Astrocyte (in vitro differentiated cells and primary cell): ENCODE results near the gene PADI6. TPM values are rescaled to one million over a fixed set of nuclear protein-coding genes. Genes with fewer than 3 reads are reported as not detected.

Experiments
- DNase-seq: peaks from one replicate; pipeline ENCODE4 v3.0.0-alpha.2; 2010; ENCODE audit warnings: low read depth
- FAIRE-seq: peaks from 2 replicates; lab custom pipeline; 2011; peaks lifted over from hg19 to GRCh38; lab: Jason Lieb, UNC
- H2AFZ ChIP-seq: 2 replicates; pipeline ENCODE4 v1.6.0; 2012; ENCODE audit warnings: low read depth, low read length, inconsistent platforms
- H3K27ac ChIP-seq: 2 replicates; pipeline ENCODE4 v1.5.1; 2011; ENCODE audit warnings: low read depth, low read length, inconsistent platforms
- H3K27me3 ChIP-seq: 2 replicates; pipeline ENCODE4 v1.6.0; 2011; ENCODE audit warnings: low read length, inconsistent platforms; ENCODE audit not compliant: insufficient read depth
- H3K36me3 ChIP-seq: 2 replicates; pipeline ENCODE4 v1.5.1; 2011; ENCODE audit warnings: low read length, inconsistent platforms; ENCODE audit not compliant: insufficient read depth
- H3K4me1 ChIP-seq: 2 replicates; pipeline ENCODE4 v1.5.1; 2011; ENCODE audit warnings: low read length, inconsistent platforms; ENCODE audit not compliant: insufficient read depth
- H3K4me2 ChIP-seq: 2 replicates; pipeline ENCODE4 v1.6.0; 2012; ENCODE audit warnings: low read length, inconsistent platforms
- H3K4me3 ChIP-seq: 2 replicates; pipeline ENCODE4 v1.5.1; 2011; ENCODE audit warnings: low read depth, mild to moderate bottlenecking, low read length, inconsistent platforms; ENCODE audit not compliant: insufficient read depth
- H3K79me2 ChIP-seq: 2 replicates; pipeline ENCODE4 v1.6.0; 2012; ENCODE audit warnings: mild to moderate bottlenecking, low read length, inconsistent platforms; ENCODE audit not compliant: insufficient read depth
- H3K9ac ChIP-seq: 2 replicates; pipeline ENCODE4 v1.6.0; 2012; ENCODE audit warnings: mild to moderate bottlenecking, low read length, inconsistent platforms
- H3K9me3 ChIP-seq: 2 replicates; pipeline ENCODE4 v1.5.1; 2012; ENCODE audit warnings: low read depth, mild to moderate bottlenecking, low read length, inconsistent platforms; ENCODE audit not compliant: insufficient read depth
- H4K20me1 ChIP-seq: 2 replicates; pipeline ENCODE4 v1.6.0; 2012; ENCODE audit warnings: low read length, inconsistent platforms; ENCODE audit not compliant: insufficient read depth
- H3K27ac Mint-ChIP-seq: one replicate; pipeline ENCODE4 v1.8.0; 2021; ENCODE audit warnings: mild to moderate bottlenecking, mixed read lengths; ENCODE audit not compliant: unreplicated experiment
- H3K27me3 Mint-ChIP-seq: one replicate; pipeline ENCODE4 v1.8.0; 2021; ENCODE audit warnings: low read depth, mixed read lengths; ENCODE audit not compliant: unreplicated experiment
- H3K36me3 Mint-ChIP-seq: one replicate; pipeline ENCODE4 v1.8.0; 2021; ENCODE audit warnings: low read depth, mixed read lengths; ENCODE audit not compliant: unreplicated experiment
- H3K4me1 Mint-ChIP-seq: one replicate; pipeline ENCODE4 v1.8.0; 2021; ENCODE audit warnings: low read depth, mixed read lengths; ENCODE audit not compliant: unreplicated experiment
- H3K4me3 Mint-ChIP-seq: one replicate; pipeline ENCODE4 v1.8.0; 2021; ENCODE audit warnings: mild to moderate bottlenecking, moderate library complexity, mixed read lengths; ENCODE audit not compliant: unreplicated experiment
- H3K9me3 Mint-ChIP-seq: one replicate; pipeline ENCODE4 v1.8.0; 2021; ENCODE audit warnings: mild to moderate bottlenecking, mixed read lengths; ENCODE audit not compliant: unreplicated experiment
- EZH2 ChIP-seq: IDR thresholded peaks from 2 replicates; pipeline ENCODE4 v1.6.1; 2012; ENCODE audit warnings: mild to moderate bottlenecking, low read length, inconsistent platforms; ENCODE audit not compliant: insufficient read depth
- total RNA-seq: library from RNA; stranded (reverse); gene quantifications from 2 replicates; pipeline ENCODE4 v1.2.1, GENCODE V29; 2021

The PADI6 gene
- total RNA-seq, 1 donor from 2014 or later: not detected

GRCh38 chr1:17447501-17447992, 75.6 kb downstream of the PADI6 start:
- no peak overlapping the region for H3K4me3 Mint-ChIP-seq
- Histone ChIP-seq H3K9me3 (no peaks in the 10 kb centered on the region), H3K27me3 (no peaks in the 10 kb centered on the region), H3K4me3 (no peak overlapping the region), H3K4me2 (no peak overlapping the region), H3K27ac (no peak overlapping the region), H3K4me1 (peaks cover 9% of the 10 kb centered on the region), H3K9ac (no peak overlapping the region), H3K36me3 (no peaks in the 10 kb centered on the region), H2AFZ (no peak overlapping the region), H4K20me1 (no peaks in the 10 kb centered on the region), H3K79me2 (no peaks in the 10 kb centered on the region)
- FAIRE-seq (no peak), DNase-seq (no peak)
- no peak for TF ChIP-seq EZH2
- peaks cover 7% of the 10 kb centered on the region for H3K4me1 Mint-ChIP-seq
- no peaks in the 10 kb centered on the region for H3K36me3 Mint-ChIP-seq
- no peak overlapping the region for H3K27ac Mint-ChIP-seq
- no peaks in the 10 kb centered on the region for H3K9me3 Mint-ChIP-seq
- H3K27me3 Mint-ChIP-seq: peaks cover 2% of the 10 kb centered on the region

Other genes with a start within 250 kb of the PADI6 start
- gene PADI1, start 167.1 kb upstream of the PADI6 start, total RNA-seq: not detected in 2 replicates
- gene PADI3, start 123.1 kb upstream of the PADI6 start, total RNA-seq: 0.09 TPM in 1 of 2 replicates, not detected in the other
- gene PADI4, start 64.0 kb upstream of the PADI6 start, total RNA-seq: not detected in 2 replicates
- 97.4 and 103 TPM in 2 replicates for gene RCC2, start 67.5 kb downstream of the PADI6 start, total RNA-seq
- 14.2 and 15.7 TPM in 2 replicates for gene ARHGEF10L, start 167.5 kb downstream of the PADI6 start, total RNA-seq